ENCODE results near the gene PMAIP1. TPM values are rescaled to one million over a fixed set of nuclear protein-coding genes. Genes with fewer than 3 reads are reported as not detected.

The PMAIP1 gene
- 4.4 and 9.5 TPM in 2 replicates for total RNA-seq (2011; cell fraction: chromatin; rRNA removed; ENCODE audit: low replicate concordance)
- 6.2 and 8.5 TPM in 2 replicates for total RNA-seq (2011; cell fraction: nucleolus; rRNA removed)
- total RNA-seq (2011; cell fraction: nucleoplasm; rRNA removed): 5.6 and 6.1 TPM in 2 replicates
- 14.0 and 16.5 TPM in 2 replicates for total RNA-seq (2014; rRNA removed)
- 16.4 and 19.7 TPM in 2 replicates for total RNA-seq (2014; rRNA removed; fragmentation: Illumina TruSeq; extraction: Trizol)
- total RNA-seq (2015; rRNA removed; fragmentation: Illumina TruSeq; extraction: Trizol): 8.0 and 8.1 TPM in 2 replicates
- total RNA-seq (2021): 17.3 and 17.6 TPM in 2 replicates
- 14.9 and 15.2 TPM in 2 replicates for polyA plus RNA-seq (2011; rRNA removed)
- polyA plus RNA-seq (2011; cell fraction: cytosol; rRNA removed): 9.2 and 10.1 TPM in 2 replicates
- polyA plus RNA-seq (2011; cell fraction: nucleus; rRNA removed): 4.7 and 6.4 TPM in 2 replicates
- 9.7 and 20.8 TPM in 2 replicates for polyA plus RNA-seq (2012)
- 14.0 and 15.4 TPM in 2 replicates for polyA plus RNA-seq (2014; fragmentation: Illumina TruSeq; extraction: Trizol)
- 10 to 100 TPM; 10.0 to 14.9 TPM for polyA plus RNA-seq (2014; fragmentation: Nextera tagmentation; extraction: Ambion mirVana)
- 21.6 and 22.9 TPM in 2 replicates for polyA plus RNA-seq (2014; rRNA removed)
- 7.0 and 9.9 TPM in 2 replicates for polyA minus RNA-seq (2011; rRNA and poly(A)+ RNA removed)
- 6.8 and 8.2 TPM in 2 replicates for polyA minus RNA-seq (2011; cell fraction: cytosol; rRNA and poly(A)+ RNA removed)
- 6.9 and 18.1 TPM in 2 replicates for polyA minus RNA-seq (2011; cell fraction: nucleus; rRNA and poly(A)+ RNA removed)
- percentile 96 among the genes with signal in this experiment for Bru-seq, nascent RNA
- percentile 94 among the genes with signal in this experiment for BruChase-seq, experiment 1, labeled RNA remaining after a 2-hour chase
- BruChase-seq, experiment 2, labeled RNA remaining after a 6-hour chase: percentile 96 among the genes with signal in this experiment
- long read RNA-seq, experiment 1, transcript PMAIP1-202 (2 exons, 1,948 nt): major isoform, 44 of 46 reads
- long read RNA-seq, experiment 1, partial matches to known transcripts: 0 of 46 reads
- long read RNA-seq, experiment 1, other reads (novel, unspliced or antisense): 2 of 46 reads
- long read RNA-seq, experiment 2, partial matches to known transcripts: 0 of 6 reads
- long read RNA-seq, experiment 2, other reads (novel, unspliced or antisense): 4 of 6 reads
- long read RNA-seq, experiment 3, transcript PMAIP1-202 (2 exons, 1,948 nt): major isoform, 20 of 20 reads
- long read RNA-seq, experiment 3, partial matches to known transcripts: 0 of 20 reads
- long read RNA-seq, experiment 3, other reads (novel, unspliced or antisense): 0 of 20 reads

- Histone ChIP-seq H3K4me1 (replicated peaks in 1 of 2; ENCODE audit: control insufficient read depth in 2 of 2, insufficient read depth in 2 of 2, low read length in 2 of 2) (peaks cover 7 to 14% of the 10 kb centered on the region in 2 experiments; a peak in 4 of 5 replicates), H3K9ac (ENCODE audit: insufficient read depth in 1 of 2, low read depth in 2 of 2, low read length in 2 of 2) (peak within 1 kb of the TSS; percentile 79 to 96), H3K9me1 (ENCODE audit: control insufficient read depth, insufficient read depth, low read length) (no peaks in the 10 kb centered on the region), H2AFZ (ENCODE audit: low read depth, low read length) (peak within 1 kb of the TSS; percentile 89), H3K27ac (ENCODE audit: extremely low read depth, low read depth, low read length) (peak within 1 kb of the TSS; percentile 71), H3K9me3 (replicated peaks; ENCODE audit: control insufficient read depth, insufficient read depth, low read depth, low read length) (no peaks in the 10 kb centered on the region), H3K4me3 (peak within 1 kb of the TSS; percentile 85), H3K4me2 (ENCODE audit: insufficient read depth, low read length) (peak within 1 kb of the TSS; percentile 88), H3K79me2 (ENCODE audit: control insufficient read depth, insufficient read depth, low read length) (peaks cover 37% of the 10 kb centered on the region), H4K20me1 (replicated peaks; ENCODE audit: control insufficient read depth, insufficient read depth, low read length) (0 out of 2 replicates have a peak, but pooled peaks cover 6% of the 10 kb centered on the region), H3K36me3 (ENCODE audit: control insufficient read depth, insufficient read depth, low read length) (peaks cover 18% of the 10 kb centered on the region), H3K27me3 (ENCODE audit: control insufficient read depth in 2 of 2, insufficient read depth in 2 of 2, low read length in 2 of 2) (no peaks in the 10 kb centered on the region)
- ChIA-PET POLR2A (interaction anchor here (0.6 to 3.1 kb wide), 26 partner anchors 9 to 654 kb away, joined by 3 to 22 read pairs (median 4); no protein-coding TSS in a partner anchor), CTCF (ENCODE audit: low intra/inter-chr PET ratio) (no interaction called here)
- in situ Hi-C loops (cut with MboI): no loop called here
- FAIRE-seq (peak; percentile 15), ATAC-seq (peak; percentile 90), DNase-seq (ENCODE audit: extremely low read depth in 1 of 4, low spot score in 3 of 4) (peak; percentile 81 to 87 (median 83))
- intact Hi-C loops (cut with micrococcal nuclease): loop anchor here (2.0 kb wide), 1 partner anchor 63 kb away; no protein-coding TSS in a partner anchor
- 2% methylated on average over 18 of the region's 73 CpGs for WGBS (ENCODE audit: insufficient coverage, low coverage, missing lambda C conversion rate)
- no TSS peak for BruUV-seq (replicated peaks)
- TF ChIP-seq ZNF282 (CRISPR knock-in tag; IDR thresholded peaks at IDR 0.05) (no peak), CREBBP (IDR thresholded peaks at IDR 0.05; ENCODE audit: low read depth, low read length) (no peak), CEBPG (CRISPR knock-in tag; IDR thresholded peaks at IDR 0.05) (no peak), CEBPG (tag; conservative IDR thresholded peaks at IDR 0.05 in 1 of 2, IDR thresholded peaks at IDR 0.05 in 1 of 2) (no peak), ZNF41 (CRISPR knock-in tag; conservative IDR thresholded peaks at IDR 0.05) (no peak), RHOXF2B (CRISPR knock-in tag; conservative IDR thresholded peaks at IDR 0.05) (no peak), SIN3B (IDR thresholded peaks at IDR 0.05; ENCODE audit: low read depth) (no peak), RBM17 (IDR thresholded peaks at IDR 0.05; ENCODE audit: borderline replicate concordance, low read depth, low read length) (no peak), GATAD2A (IDR thresholded peaks at IDR 0.05) (no peak), ZFP36 (IDR thresholded peaks at IDR 0.05; ENCODE audit: low read depth, low read length, partially characterized antibody) (no peak), CSDE1 (IDR thresholded peaks at IDR 0.05) (no peak), MAZ (CRISPR knock-in tag; conservative IDR thresholded peaks at IDR 0.05 in 1 of 2, IDR thresholded peaks at IDR 0.05 in 1 of 2) (peak; percentile 33 to 44; a peak in 2 of 4 replicates), ZNF121 (CRISPR knock-in tag; conservative IDR thresholded peaks at IDR 0.05) (no peak), ZNF764 (CRISPR knock-in tag; IDR thresholded peaks at IDR 0.05; ENCODE audit: low read depth) (no peak), KAT7 (CRISPR knock-in tag; IDR thresholded peaks at IDR 0.05; ENCODE audit: borderline replicate concordance) (peak; percentile 56; the same call in 1 of the 2 replicates), ZNF395 (CRISPR knock-in tag; IDR thresholded peaks at IDR 0.05) (no peak)
These were observed at the start of gene PMAIP1 for GRCh38 chr18:59899298-59900221. TSS of gene PMAIP1 (plus strand) at chr18:59899996. CDS start at chr18:59900178, 182 bp downstream.
